ENCODE data around the gene SLC5A10.

The SLC5A10 gene

DNA sequence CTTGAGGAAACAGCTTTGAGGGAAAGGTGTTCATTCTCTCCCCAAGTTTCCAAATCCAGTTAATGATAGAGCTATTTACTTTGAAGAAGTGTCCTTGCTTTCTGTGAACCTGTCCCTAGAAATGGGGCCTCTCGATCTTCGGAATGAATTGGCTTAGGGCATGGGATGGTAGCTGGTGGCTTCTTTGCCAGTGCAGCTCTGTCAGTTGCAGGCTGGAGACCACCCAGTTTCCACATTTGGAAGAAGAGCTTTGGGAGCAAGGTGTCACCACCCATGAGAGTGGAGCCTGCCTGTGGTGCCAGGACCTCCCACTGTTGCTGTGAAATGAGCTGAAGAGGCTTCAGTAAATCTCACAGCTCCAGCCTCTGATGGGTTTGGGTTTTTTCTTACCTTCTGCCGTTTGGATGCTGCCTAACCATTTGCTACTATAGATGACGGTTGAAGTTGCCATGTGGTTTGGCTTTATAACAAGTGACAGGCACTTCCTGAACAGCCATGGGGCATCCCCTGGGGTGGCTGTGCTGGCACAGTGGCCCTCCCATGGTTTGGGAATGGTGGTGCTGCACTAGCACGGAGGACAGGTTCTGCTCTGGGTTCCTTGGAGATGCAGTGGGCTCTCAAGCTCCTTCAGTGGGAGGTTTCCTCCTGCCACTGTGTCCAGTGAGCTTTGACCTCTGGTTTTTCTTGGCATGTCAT is 19.5 kb upstream of the SLC5A10 start:
- H3K9me3 Mint-ChIP-seq (ENCODE audit: low read depth): no peaks in the 10 kb centered on the region
- H3K4me1 Mint-ChIP-seq (ENCODE audit: low read depth): peaks cover 15% of the 10 kb centered on the region
- H3K4me3 Mint-ChIP-seq: no peak overlapping the region
- peaks cover 9% of the 10 kb centered on the region for H3K36me3 Mint-ChIP-seq
- no peaks in the 10 kb centered on the region for H3K27me3 Mint-ChIP-seq
- no peak overlapping the region for H3K27ac Mint-ChIP-seq

DNA sequence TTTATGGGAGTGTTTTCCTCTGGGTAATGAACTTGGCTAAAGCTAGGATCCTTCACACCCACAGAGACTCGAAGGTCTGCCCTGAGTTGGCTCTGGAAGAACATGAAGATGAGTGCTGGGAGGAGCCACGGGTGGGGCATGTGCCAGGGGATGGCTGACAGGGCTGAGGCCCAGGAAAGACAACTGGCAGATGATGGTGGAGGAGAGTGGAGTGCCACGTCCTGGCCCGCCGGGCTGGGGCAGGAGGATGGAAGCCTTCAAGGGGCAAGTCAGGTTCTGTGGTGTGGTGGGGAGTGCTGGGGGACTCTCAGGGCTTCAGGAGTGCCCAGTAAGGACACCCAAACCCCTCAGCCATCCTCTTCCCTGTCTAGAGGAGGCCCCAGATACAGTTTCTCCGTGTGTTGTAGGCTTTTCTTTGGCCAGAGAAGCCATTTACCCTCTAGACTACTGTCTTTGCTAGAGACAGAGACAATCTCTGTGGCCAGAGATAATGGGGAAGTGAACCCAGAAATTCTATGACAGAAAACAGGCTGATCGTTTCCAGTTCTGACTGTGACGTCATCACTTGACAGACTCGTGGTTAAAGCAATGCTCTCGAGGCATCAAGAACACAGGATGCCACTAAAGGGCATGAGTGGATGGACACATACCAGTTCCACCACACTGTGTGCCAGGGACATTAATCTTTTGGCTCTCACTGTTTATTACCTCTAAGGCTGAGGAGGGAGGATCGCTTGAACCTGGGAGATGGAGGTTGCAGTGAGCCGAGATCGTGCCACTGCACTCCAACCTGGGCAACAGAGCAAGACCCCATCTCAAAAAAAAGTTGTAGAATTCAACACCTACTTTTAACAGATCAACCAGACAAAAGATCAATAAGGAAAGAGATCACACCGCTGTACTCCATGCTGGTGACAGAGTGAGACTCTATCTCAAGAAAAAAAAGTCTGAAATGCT is 18.6 kb upstream of the SLC5A10 start:
- Mint-ChIP-seq H3K4me1 (ENCODE audit: low read depth) (peaks cover 15% of the 10 kb centered on the region), H3K27ac (no peak overlapping the region), H3K4me3 (no peak overlapping the region), H3K27me3 (no peaks in the 10 kb centered on the region), H3K9me3 (ENCODE audit: low read depth) (no peaks in the 10 kb centered on the region), H3K36me3 (peaks cover 9% of the 10 kb centered on the region)

DNA sequence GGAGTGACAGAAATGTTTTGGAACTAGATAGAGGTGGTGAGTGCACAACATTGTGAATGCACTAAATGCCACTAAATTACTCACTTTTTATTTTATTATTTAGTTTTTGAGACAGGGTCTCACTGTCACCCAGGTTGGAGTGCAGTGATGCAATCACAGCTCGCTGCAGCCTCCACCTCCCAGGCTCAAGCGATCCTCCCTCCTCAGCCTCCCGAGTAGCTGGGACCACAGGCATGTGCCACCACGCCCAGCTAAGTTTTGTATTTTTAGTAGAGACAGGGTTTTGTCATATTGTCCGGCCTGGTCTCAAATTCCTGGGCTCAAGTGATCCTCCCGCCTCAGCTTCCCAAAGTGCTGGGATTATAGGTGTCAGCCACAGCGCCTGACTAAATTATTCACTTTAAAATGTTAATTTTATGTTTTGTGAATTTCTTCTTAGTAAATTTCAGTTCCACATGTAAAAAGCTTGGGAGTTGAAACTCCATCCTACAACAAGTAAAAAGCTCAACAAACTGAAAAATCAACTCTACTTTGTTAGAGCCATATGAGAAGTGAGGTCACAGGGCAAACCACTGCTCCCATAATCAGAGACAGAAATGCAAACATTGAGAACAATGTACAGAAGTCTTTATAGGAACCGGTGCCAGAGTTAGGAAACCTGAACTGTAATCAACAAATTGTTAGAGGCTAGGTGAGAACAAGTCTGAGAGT is 13.8 kb upstream of the SLC5A10 start:
- Mint-ChIP-seq H3K36me3 (peaks cover 2% of the 10 kb centered on the region), H3K27me3 (no peaks in the 10 kb centered on the region), H3K4me1 (ENCODE audit: low read depth) (peaks cover under 1% of the 10 kb centered on the region), H3K9me3 (ENCODE audit: low read depth) (no peaks in the 10 kb centered on the region), H3K27ac (no peak overlapping the region), H3K4me3 (no peak overlapping the region)

DNA sequence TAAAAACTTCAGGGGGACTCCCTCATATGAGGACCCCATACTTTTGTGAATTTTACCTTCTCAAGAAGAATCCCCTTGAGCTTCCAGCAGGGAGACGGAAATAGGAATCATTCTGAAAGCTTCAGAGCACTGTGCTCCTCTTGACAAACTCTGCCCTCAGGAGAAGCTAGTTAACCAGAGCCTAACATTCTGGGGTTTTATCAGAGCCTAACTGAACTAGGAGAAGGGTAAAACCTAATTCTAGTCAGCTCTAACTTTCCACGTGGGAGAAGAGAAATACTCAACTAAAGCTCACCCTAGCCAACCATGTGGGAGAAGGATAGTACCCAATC is 13.3 kb upstream of the SLC5A10 start:
- Mint-ChIP-seq H3K36me3 (peaks cover 2% of the 10 kb centered on the region), H3K9me3 (ENCODE audit: low read depth) (no peaks in the 10 kb centered on the region), H3K27ac (no peak overlapping the region), H3K4me1 (ENCODE audit: low read depth) (no peaks in the 10 kb centered on the region), H3K4me3 (no peak overlapping the region), H3K27me3 (no peaks in the 10 kb centered on the region)

DNA sequence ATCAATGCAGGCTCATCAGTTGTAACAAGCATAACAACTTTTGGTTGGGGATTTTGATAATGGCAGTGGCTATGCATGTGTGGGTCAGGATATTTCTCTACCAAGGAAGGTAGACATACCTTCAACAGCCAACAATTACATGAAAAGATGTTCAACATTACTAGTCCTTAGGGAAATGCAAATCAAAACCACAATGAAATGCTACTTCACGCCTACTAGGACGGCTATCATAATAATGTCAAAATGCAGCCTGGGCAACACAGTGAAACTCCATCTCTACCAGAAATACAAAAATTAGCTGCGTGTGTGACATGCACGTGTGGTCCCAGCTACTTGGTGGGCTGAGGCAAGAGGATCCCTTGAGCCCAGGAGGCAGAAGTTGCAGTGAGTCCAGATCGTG is 7.3 kb upstream of the SLC5A10 start:
- Mint-ChIP-seq H3K4me1 (ENCODE audit: low read depth) (peaks cover 6% of the 10 kb centered on the region), H3K9me3 (ENCODE audit: low read depth) (no peaks in the 10 kb centered on the region), H3K36me3 (no peaks in the 10 kb centered on the region), H3K4me3 (no peak overlapping the region), H3K27me3 (no peaks in the 10 kb centered on the region), H3K27ac (no peak overlapping the region)

DNA sequence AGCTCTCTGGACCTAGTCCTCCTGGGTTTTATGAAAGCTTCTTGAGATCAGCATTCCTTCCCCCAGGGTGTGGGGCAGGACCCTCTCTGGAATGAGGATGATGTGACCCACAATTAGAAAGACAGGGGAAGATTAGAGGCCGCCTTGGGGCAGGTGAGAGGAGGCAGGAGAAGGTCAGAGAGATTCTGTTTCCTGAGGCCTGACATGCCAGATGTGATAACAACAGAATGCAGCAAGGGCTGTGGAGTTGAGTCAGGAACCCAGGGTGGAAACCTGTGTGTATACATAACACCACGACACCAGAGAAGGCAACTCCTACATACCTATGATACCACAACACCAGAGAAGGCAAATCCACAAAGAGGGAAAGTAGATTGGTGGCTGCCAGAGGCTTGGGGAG is 5.4 kb upstream of the SLC5A10 start:
- no peaks in the 10 kb centered on the region for H3K36me3 Mint-ChIP-seq
- no peaks in the 10 kb centered on the region for H3K9me3 Mint-ChIP-seq (ENCODE audit: low read depth)
- no peaks in the 10 kb centered on the region for H3K27me3 Mint-ChIP-seq
- peaks cover 9% of the 10 kb centered on the region for H3K4me1 Mint-ChIP-seq (ENCODE audit: low read depth)
- H3K27ac Mint-ChIP-seq: no peak overlapping the region
- H3K4me3 Mint-ChIP-seq: no peak overlapping the region

DNA sequence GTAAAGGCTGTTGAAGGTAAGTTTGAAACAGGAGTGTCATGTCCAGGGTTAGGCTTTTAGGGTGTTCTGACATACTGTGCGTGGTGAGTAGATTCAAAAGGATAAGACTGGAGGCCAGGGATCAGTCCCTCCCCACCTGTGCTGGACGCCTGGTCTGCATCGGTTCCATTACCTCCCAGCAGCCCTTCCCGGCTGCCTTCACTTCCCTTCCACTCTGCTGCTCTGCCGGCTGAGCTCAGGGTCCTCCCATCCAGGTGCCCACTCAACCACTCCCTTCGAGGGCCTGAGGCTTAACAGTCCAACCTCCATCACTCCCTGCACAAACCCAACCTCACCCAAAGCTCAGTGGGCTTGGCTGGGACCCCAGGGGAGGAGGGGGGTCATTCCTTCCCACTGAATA is 4.1 kb upstream of the SLC5A10 start:
- peaks cover 9% of the 10 kb centered on the region for H3K4me1 Mint-ChIP-seq (ENCODE audit: low read depth)
- no peak overlapping the region for H3K4me3 Mint-ChIP-seq
- no peaks in the 10 kb centered on the region for H3K9me3 Mint-ChIP-seq (ENCODE audit: low read depth)
- H3K36me3 Mint-ChIP-seq: no peaks in the 10 kb centered on the region
- no peaks in the 10 kb centered on the region for H3K27me3 Mint-ChIP-seq
- H3K27ac Mint-ChIP-seq: no peak overlapping the region

DNA sequence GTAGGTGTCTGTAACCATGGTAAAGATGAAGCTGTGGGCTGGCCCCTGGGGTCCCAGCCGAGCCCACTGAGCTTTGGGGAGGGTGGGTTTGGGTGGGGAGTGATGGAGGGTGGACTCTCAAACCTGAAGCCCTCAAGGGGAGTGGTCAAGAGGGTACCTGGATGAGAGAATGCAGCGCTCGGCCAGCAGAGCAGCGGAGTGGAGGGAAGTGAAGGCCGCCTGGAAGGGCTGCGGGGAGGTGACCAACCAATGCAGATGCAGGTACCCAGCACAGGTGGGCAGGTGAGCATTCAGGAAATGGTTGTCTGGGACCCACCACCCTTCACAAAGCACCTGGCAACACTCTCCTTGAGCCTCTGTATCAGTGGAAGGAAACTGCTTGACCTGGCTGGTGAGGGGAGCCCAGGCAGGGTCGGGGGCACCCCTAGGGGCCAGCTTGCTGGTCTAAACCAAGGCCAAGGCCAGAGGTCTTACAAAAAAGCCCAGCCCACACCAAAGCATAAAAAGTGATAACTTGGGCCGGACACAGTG is 3.4 kb upstream of the SLC5A10 start:
- Mint-ChIP-seq H3K27ac (no peak overlapping the region), H3K4me3 (no peak overlapping the region), H3K4me1 (ENCODE audit: low read depth) (peaks cover 12% of the 10 kb centered on the region), H3K9me3 (ENCODE audit: low read depth) (no peaks in the 10 kb centered on the region), H3K36me3 (no peaks in the 10 kb centered on the region), H3K27me3 (no peaks in the 10 kb centered on the region)

DNA sequence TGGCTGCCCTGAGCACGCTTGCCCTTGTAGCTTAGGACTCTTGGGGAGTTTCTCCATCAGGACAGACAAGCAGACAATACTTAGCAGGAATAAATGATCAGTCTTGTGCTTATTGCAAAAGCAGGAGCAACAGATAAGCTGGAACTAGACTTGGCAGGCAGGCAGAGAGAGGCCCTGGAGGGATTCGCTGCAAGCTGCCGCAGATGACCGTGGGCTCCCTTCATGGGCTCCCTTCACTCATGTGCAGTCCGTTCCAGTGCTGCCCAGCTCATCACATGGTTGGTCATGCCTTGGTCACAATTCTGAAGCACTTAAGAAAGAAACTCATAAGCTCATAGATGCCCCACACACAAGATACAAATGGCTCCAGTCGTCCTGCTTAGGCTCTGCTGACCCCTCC is 2.4 kb upstream of the SLC5A10 start:
- peaks cover 20% of the 10 kb centered on the region for H3K4me1 Mint-ChIP-seq (ENCODE audit: low read depth)
- no peaks in the 10 kb centered on the region for H3K36me3 Mint-ChIP-seq
- no peaks in the 10 kb centered on the region for H3K27me3 Mint-ChIP-seq
- no peaks in the 10 kb centered on the region for H3K9me3 Mint-ChIP-seq (ENCODE audit: low read depth)
- H3K27ac Mint-ChIP-seq: no peak overlapping the region
- no peak overlapping the region for H3K4me3 Mint-ChIP-seq

DNA sequence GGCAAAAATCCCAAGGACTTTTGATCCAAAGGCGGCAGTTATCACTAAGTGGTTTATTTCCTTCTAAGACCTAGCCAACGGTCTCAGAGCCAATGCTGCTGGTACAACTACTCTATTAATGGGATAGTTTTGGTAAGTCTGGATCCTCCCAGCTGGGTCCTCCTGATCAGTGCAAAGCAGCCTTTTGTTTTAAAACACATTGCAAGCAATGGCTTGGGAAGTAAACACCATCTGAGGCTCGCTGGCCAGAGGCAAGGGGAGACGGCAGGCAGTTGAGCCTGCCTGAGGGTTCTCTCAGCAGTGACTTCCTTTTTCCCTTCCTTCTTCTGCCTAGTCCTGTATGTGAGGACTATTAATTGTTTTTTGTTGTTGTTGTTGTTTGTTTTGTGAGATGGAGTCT is 1.6 kb upstream of the SLC5A10 start:
- H3K4me3 Mint-ChIP-seq: no peak overlapping the region
- H3K36me3 Mint-ChIP-seq: no peaks in the 10 kb centered on the region
- H3K9me3 Mint-ChIP-seq (ENCODE audit: low read depth): no peaks in the 10 kb centered on the region
- no peak overlapping the region for H3K27ac Mint-ChIP-seq
- peaks cover 26% of the 10 kb centered on the region for H3K4me1 Mint-ChIP-seq (ENCODE audit: low read depth)
- H3K27me3 Mint-ChIP-seq: no peaks in the 10 kb centered on the region

DNA sequence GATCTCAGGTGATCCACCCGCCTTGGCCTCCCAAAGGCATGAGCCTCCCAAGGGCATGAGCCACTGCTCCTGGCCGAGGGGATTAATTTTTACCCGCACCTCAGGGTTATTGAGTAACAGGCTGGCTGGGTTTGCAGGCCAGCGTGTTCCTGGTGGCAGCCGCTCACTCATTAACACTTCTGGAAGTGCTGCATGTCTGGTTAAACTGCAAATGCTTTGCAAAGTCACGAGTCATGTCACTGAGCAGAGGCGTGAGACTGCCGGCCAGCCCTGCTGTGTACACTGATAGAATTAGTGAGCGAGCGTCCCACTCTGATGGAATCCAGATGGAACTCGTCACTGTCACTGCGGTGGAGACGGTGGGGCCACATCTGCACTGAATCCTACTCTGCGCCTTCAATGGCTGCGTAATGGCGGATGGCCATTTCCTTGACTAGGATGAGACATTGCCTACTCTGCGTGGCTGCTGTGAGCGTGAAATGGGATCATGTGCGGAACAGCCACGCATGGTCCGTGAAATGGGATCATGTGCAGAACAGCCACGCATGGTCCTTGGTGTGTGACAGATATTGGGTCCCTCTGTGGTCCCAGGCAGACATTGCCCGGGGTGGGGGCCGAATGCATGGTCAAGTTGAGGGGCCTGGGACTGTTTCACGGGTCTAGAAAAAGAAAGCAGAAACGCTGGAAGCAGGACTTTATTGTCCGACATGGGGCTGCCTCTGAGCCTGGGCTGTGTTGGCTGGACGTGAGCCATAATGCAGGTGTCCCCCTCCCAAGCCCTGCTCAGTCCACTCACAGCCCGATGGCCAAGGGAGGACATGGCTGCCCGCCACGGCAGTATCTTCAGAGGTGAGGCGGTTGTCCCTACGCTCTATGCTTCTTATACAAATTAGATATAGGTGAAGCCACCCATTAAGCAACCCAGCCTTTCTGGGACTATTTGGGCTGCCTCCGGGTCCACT is 740 bp upstream of the SLC5A10 start:
- no peaks in the 10 kb centered on the region for H3K27me3 Mint-ChIP-seq
- no peak overlapping the region for H3K4me3 Mint-ChIP-seq
- H3K27ac Mint-ChIP-seq: no peak overlapping the region
- H3K9me3 Mint-ChIP-seq (ENCODE audit: low read depth): no peaks in the 10 kb centered on the region
- H3K36me3 Mint-ChIP-seq: no peaks in the 10 kb centered on the region
- peaks cover 29% of the 10 kb centered on the region for H3K4me1 Mint-ChIP-seq (ENCODE audit: low read depth)

DNA sequence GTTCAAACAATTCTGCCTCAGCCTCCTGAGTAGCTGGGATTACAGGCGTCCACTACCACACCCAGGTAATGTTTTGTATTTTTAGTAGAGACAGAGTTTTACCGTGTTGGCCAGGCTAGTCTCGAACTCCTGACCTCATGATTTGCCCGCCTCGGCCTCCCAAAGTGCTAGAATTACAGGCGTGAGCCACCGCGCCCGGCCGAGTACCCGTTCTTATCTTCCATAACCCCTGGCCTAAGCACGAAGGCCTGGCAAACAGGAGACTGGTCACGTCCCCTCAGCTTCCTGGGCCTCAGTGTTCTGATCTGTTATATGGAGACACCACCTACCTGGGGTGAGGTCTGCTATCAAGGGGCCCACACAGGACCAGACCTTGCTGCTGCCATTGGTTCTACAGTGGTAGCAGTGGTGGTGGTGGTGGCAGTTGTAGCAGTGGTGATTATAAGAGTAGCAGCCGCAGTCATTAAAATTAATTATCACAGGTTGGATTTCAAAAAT is 1.3 kb downstream of the SLC5A10 start:
- Mint-ChIP-seq H3K9me3 (ENCODE audit: low read depth) (no peaks in the 10 kb centered on the region), H3K27ac (no peak overlapping the region), H3K4me1 (ENCODE audit: low read depth) (peaks cover 37% of the 10 kb centered on the region), H3K27me3 (no peaks in the 10 kb centered on the region), H3K36me3 (no peaks in the 10 kb centered on the region), H3K4me3 (no peak overlapping the region)

DNA sequence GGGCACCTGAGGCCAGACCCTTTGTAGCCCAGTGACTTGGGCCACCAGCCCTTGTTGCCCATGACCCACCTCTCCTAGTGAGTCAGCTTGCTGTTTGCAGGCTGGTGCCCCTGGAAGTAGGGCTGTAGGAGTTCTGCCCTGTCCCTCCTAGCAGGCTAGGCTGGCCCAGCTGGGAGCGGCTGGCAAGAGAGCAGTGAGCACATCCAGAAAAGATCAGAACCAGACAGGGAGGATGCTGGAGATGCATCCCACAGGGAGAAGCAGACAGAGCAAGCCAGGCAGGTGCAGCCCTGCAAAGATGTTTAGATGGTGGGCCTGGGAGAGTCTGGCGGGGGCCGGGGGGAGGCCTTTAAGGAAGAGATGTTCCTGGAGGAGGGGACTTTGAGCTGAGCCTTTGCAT is 2.4 kb downstream of the SLC5A10 start:
- no peak overlapping the region for H3K27ac Mint-ChIP-seq
- H3K36me3 Mint-ChIP-seq: no peaks in the 10 kb centered on the region
- no peaks in the 10 kb centered on the region for H3K9me3 Mint-ChIP-seq (ENCODE audit: low read depth)
- peaks cover 37% of the 10 kb centered on the region for H3K4me1 Mint-ChIP-seq (ENCODE audit: low read depth)
- H3K27me3 Mint-ChIP-seq: no peaks in the 10 kb centered on the region
- H3K4me3 Mint-ChIP-seq: no peak overlapping the region

DNA sequence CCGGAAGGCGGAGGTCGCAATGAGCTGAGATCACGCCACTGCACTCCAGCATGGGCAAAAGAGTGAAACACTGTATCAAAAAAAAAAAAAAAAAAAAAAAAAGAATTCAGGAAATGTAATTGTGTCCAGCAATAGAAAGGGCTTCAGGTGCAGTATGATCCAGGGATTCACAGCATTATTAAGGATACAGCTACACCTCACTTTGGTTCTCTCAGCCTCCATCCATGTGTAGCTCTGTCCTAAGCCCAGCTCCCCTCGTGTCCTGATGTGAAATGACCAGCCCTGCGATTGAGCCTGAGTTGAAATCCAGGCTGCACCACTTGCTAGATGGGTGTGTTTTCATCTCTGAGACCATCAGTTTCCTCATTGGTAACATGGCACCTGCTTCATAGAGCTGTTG is 3.0 kb downstream of the SLC5A10 start:
- Mint-ChIP-seq H3K4me3 (no peak overlapping the region), H3K9me3 (ENCODE audit: low read depth) (no peaks in the 10 kb centered on the region), H3K27ac (peak overlapping the region; percentile 83), H3K27me3 (no peaks in the 10 kb centered on the region), H3K4me1 (ENCODE audit: low read depth) (peaks cover 37% of the 10 kb centered on the region), H3K36me3 (no peaks in the 10 kb centered on the region)

Data from activated naive CD8-positive, alpha-beta T cell (primary cell).